ENCODE measurements around the gene IRF7.
"Not testable (repeated sequence)": the region's sequence is repeated elsewhere in the genome, so short reads cannot be mapped to it uniquely, and the experiment has no call there.

IRF7 gene

DNA sequence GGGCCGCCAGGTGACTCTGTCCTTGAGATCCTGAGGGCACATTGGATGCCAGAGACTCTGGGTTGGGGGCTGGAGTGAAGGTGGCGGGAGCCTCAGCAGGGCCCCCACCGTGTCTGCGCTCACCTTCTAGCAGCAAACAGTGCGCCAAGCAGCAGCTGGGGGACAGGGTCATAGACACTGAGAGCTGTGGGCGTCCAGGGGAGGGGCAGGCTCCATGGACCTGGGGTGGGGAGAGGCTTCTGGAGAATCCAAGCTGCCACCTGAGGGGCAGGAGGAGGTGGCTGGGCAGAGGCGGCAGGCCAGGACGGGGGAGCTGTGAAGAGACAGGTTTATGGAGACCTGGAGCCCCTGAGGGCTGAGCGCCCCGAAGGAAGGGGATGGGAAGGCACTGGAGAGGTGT is 31.5 kb downstream of the IRF7 start:
- DNase-seq, result no peak
- Mint-ChIP-seq H3K36me3 (ENCODE audit: insufficient read depth) (peaks cover 75% of the 10 kb centered on the region), H3K27ac (peak overlapping the region; percentile 49 to 69), H3K9me3 (no peaks in the 10 kb centered on the region), H3K4me1 (ENCODE audit: low read depth in 2 of 2) (peaks cover 29 to 41% of the 10 kb centered on the region in 2 donors), H3K4me3 (no peak overlapping the region), H3K27me3 (no peaks in the 10 kb centered on the region)
- ATAC-seq (replicated peaks), result no peak

- H3K4me3 Mint-ChIP-seq, result no peak overlapping the region
- no peaks in the 10 kb centered on the region for H3K9me3 Mint-ChIP-seq
- no peak for DNase-seq
- no peak for ATAC-seq (replicated peaks)
- H3K36me3 Mint-ChIP-seq (ENCODE audit: insufficient read depth), result peaks cover 56% of the 10 kb centered on the region
- H3K4me1 Mint-ChIP-seq (ENCODE audit: low read depth in 2 of 2), result peaks cover 30 to 50% of the 10 kb centered on the region in 2 donors
- no peak overlapping the region for H3K27ac Mint-ChIP-seq
- H3K27me3 Mint-ChIP-seq, result no peaks in the 10 kb centered on the region
Measured at GRCh38 chr11:581752-582151, 34.0 kb downstream of the IRF7 start.

- H3K36me3 Mint-ChIP-seq (ENCODE audit: insufficient read depth), result peaks cover 53% of the 10 kb centered on the region
- peaks cover 29 to 47% of the 10 kb centered on the region in 2 donors for H3K4me1 Mint-ChIP-seq (ENCODE audit: low read depth in 2 of 2)
- ATAC-seq (replicated peaks) (no peak), DNase-seq (no peak)
- H3K4me3 Mint-ChIP-seq, result peak overlapping the region in 1 of 2 donors; percentile 54
- no peak overlapping the region for H3K27ac Mint-ChIP-seq
- H3K27me3 Mint-ChIP-seq, result no peaks in the 10 kb centered on the region
- H3K9me3 Mint-ChIP-seq, result no peaks in the 10 kb centered on the region
Measured at GRCh38 chr11:581342-581741, 34.4 kb downstream of the IRF7 start.

DNA sequence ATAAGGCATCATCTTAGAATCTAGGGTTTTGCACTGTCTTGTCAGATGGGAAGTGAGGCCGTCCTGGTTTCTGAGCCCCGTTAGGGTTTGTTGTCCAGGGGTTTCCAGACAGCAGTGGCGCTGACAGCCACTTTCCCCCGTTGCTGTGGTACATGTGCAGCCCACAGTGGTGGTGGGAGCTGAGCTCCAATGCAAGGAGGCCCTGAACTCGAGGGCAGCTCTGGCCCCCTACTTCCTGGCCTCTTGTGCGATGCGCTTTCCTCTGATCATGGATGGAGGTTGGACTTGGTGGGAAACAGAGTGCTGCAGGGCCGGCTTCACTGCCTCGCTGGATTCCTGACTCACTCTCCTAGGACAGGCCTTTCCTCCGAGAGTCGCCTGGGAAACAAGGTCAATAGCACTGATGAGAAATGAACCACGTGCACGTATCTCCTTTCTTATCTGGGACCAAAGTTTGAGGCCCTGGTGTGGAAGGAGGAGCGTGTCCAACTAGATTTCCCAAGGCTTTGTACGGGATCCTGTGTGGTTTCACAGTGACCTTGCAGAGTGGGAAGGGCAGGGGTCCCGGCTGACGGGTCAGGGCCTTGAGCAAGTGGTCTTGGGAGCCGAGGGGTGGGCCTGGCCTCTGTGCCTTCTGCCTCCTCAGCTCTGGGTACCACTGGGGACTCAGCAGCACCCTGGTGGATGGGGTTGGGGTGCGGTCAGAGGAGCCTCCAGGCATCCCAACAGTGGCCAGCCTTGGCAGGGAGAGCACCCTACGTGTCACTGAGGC is 35.7 kb downstream of the IRF7 start:
- Mint-ChIP-seq H3K9me3 (no peaks in the 10 kb centered on the region), H3K4me3 (peak overlapping the region; percentile 10 to 38), H3K27ac (peak overlapping the region in 1 of 2 donors; percentile 84), H3K27me3 (peaks cover 0 to 5% of the 10 kb centered on the region in 2 donors), H3K36me3 (ENCODE audit: insufficient read depth) (peaks cover 55% of the 10 kb centered on the region), H3K4me1 (ENCODE audit: low read depth in 2 of 2) (peaks cover 27 to 47% of the 10 kb centered on the region in 2 donors)
- ATAC-seq (replicated peaks), result no peak
- DNase-seq, result no peak

GRCh38 chr11:578276-579035 is 37.3 kb downstream of the IRF7 start:
- Mint-ChIP-seq H3K27me3 (peaks cover 0 to 16% of the 10 kb centered on the region in 2 donors), H3K4me1 (ENCODE audit: low read depth in 2 of 2) (peaks cover 33 to 50% of the 10 kb centered on the region in 2 donors), H3K9me3 (no peaks in the 10 kb centered on the region), H3K4me3 (peak overlapping the region; percentile 80 to 82), H3K27ac (peak overlapping the region; percentile 64 to 84), H3K36me3 (ENCODE audit: insufficient read depth) (peaks cover 42% of the 10 kb centered on the region)
- DNase-seq, result no peak
- no peak for ATAC-seq (replicated peaks)

DNA sequence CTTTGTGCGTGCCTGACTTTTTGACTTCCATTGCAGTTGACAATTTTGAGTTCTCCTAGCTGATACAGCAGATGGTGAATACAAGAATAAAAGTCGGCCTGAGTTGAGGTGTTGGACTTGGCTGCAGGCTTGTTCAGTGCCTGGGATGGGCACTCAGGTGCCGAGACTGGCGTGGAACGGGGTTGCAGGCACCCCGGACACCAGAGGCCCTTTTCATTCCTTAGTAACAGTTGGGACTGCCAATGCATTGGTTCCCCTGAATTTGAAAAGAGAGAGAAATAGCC is 38.2 kb downstream of the IRF7 start:
- peaks cover 33 to 50% of the 10 kb centered on the region in 2 donors for H3K4me1 Mint-ChIP-seq (ENCODE audit: low read depth in 2 of 2)
- peaks cover 33% of the 10 kb centered on the region for H3K36me3 Mint-ChIP-seq (ENCODE audit: insufficient read depth)
- H3K9me3 Mint-ChIP-seq, result no peaks in the 10 kb centered on the region
- H3K27me3 Mint-ChIP-seq, result peaks cover 0 to 16% of the 10 kb centered on the region in 2 donors
- ATAC-seq (replicated peaks) (no peak), DNase-seq (no peak)
- peak overlapping the region in 1 of 2 donors; percentile 86 for H3K27ac Mint-ChIP-seq
- H3K4me3 Mint-ChIP-seq, result peak overlapping the region; percentile 80 to 82

DNA sequence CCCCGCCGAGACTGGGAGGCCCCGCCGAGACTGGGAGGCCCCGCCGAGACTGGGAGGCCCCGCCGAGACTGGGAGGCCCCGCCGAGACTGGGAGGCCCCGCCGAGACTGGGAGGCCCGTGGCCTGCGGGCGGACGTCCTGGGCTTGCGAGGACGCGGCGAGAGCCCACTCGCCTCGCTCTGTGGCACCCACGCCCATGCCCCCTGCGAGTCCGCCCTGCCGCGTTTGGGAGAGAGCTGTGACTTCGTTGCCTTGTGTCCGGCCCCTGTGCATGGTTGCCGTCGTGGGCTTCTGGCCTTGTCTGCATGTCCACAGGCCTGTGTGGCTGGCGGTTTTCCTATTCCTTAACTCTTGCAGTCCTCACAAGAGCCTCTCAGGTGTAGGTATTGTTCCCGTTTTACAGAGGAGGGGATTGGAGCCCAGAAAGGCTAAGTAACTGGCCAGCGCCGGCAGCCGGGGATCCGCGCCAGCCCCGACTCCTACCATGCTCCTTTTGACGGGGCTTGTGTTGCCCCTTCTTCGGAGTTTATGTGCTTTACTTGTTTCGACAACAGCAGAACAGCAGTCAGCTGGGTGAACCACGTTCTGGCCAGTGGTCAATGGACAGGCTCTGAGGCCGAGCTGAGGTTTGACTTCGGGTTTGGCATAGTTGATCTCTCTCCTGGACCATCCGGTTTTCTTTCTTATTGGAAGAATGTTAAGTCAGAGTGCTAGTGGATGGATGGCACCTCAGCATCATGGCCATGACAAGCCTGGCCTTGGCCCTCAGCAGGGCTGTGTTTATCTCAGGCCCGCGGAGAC is 38.7 kb downstream of the IRF7 start:
- Mint-ChIP-seq H3K9me3 (no peaks in the 10 kb centered on the region), H3K4me1 (ENCODE audit: low read depth in 2 of 2) (peaks cover 33 to 50% of the 10 kb centered on the region in 2 donors), H3K36me3 (ENCODE audit: insufficient read depth) (peaks cover 27% of the 10 kb centered on the region), H3K27me3 (peaks cover 0 to 16% of the 10 kb centered on the region in 2 donors), H3K27ac (peak overlapping the region in 1 of 2 donors; percentile 86), H3K4me3 (peak overlapping the region; percentile 80 to 82)
- DNase-seq, result no peak
- no peak for ATAC-seq (replicated peaks)

GRCh38 chr11:575996-576768 is 39.6 kb downstream of the IRF7 start, which contains the start of gene PHRF1:
PHRF1 (plus strand) TSS chr11:576470; CDS start chr11:581513, 5,043 bp downstream.
- H3K4me3 Mint-ChIP-seq, result peak within 1 kb of the TSS; percentile 83 to 88
- peaks cover 20% of the 10 kb centered on the region for H3K36me3 Mint-ChIP-seq (ENCODE audit: insufficient read depth)
- H3K9me3 Mint-ChIP-seq, result no peaks in the 10 kb centered on the region
- H3K27ac Mint-ChIP-seq, result peak within 1 kb of the TSS; percentile 90 to 97
- peak; percentile 83 for ATAC-seq (replicated peaks)
- DNase-seq, result peak; percentile 93 to 96 (median 95)
- H3K27me3 Mint-ChIP-seq, result peaks cover 0 to 16% of the 10 kb centered on the region in 2 donors
- H3K4me1 Mint-ChIP-seq (ENCODE audit: low read depth in 2 of 2), result peaks cover 25 to 43% of the 10 kb centered on the region in 2 donors

DNA sequence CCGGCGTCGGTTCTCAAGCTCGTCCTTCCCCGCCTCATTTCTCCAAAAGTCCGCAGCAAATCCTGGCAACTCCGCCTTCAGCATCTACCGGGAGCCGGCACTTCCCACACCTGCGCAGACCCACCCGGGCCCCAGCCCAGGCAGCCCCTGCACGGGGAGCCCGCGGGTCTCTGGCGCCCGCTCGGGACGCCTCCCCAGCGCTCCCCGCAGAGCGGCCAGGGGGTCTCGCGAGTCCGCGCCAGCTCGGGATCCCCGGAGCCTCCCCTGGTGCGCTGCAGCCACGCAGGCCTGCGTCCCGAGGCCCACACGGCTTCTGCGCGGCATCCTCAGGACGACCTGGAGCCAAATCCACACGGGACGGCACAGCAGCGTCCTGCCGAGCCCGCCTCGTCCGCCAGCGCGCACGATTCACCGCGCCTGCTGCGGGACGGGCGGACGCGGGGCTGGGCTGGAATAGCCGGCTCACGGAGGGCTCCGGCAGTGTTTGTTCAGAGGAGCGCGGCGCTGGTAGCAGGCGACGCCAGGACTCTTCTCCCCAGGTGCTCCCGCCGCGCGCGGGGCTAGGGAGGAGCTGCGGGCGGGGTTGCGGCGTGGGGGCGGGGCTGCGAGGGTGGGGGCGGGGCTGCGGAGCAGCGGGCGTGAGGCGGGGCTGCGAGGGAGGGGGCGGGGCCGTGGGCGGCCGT is 40.3 kb downstream of the IRF7 start:
- H3K27ac Mint-ChIP-seq, result peak overlapping the region; percentile 90 to 97
- H3K36me3 Mint-ChIP-seq (ENCODE audit: insufficient read depth), result peaks cover 22% of the 10 kb centered on the region
- H3K9me3 Mint-ChIP-seq, result no peaks in the 10 kb centered on the region
- H3K27me3 Mint-ChIP-seq, result peaks cover 0 to 16% of the 10 kb centered on the region in 2 donors
- ATAC-seq (replicated peaks), result peak; percentile 46
- H3K4me3 Mint-ChIP-seq, result peak overlapping the region; percentile 83 to 88
- DNase-seq, result no peak
- H3K4me1 Mint-ChIP-seq (ENCODE audit: low read depth in 2 of 2), result peaks cover 22 to 41% of the 10 kb centered on the region in 2 donors

- no peak for DNase-seq
Measured at GRCh38 chr11:574632-575312, 41.0 kb downstream of the IRF7 start.

DNA sequence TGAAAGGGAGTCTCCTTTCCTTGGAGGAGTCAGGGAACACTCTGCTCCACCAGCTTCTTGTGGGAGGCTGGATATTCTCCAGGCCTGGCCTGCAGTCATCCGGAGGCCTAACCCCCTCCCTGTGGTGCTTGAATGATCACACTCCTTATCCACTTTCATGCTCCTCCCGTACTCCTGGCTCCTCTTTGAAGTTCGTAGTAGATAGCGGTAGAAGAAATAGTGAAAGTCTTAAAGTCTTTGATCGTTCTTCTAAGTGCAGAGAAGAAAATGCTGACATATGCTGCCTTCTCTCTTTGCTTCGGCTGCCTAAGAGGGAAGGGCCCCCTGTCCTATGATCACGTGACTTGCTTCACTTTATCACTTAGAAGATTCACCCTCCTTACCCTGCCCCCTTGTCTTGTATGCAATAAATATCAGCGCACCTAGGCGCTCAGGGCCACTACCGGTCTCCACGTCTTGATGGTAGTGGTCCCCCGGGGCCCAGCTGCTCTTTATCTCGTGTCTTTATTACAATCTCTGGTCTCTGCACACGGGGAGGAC is 41.6 kb downstream of the IRF7 start:
- Mint-ChIP-seq H3K27me3 (peaks cover 0 to 16% of the 10 kb centered on the region in 2 donors), H3K4me1 (ENCODE audit: low read depth in 2 of 2) (peaks cover 18 to 28% of the 10 kb centered on the region in 2 donors), H3K4me3 (peak overlapping the region; percentile 29 to 88), H3K36me3 (ENCODE audit: insufficient read depth) (peaks cover 20% of the 10 kb centered on the region)
- not testable (repeated sequence) for DNase-seq; H3K27ac Mint-ChIP-seq; H3K9me3 Mint-ChIP-seq; ATAC-seq (replicated peaks)

More at GRCh38 chr11:574632-575312, 41.0 kb downstream of the IRF7 start:
- Mint-ChIP-seq H3K9me3 (no peaks in the 10 kb centered on the region), H3K4me3 (peak overlapping the region; percentile 83 to 88), H3K4me1 (ENCODE audit: low read depth in 2 of 2) (peaks cover 18 to 35% of the 10 kb centered on the region in 2 donors), H3K36me3 (ENCODE audit: insufficient read depth) (peaks cover 23% of the 10 kb centered on the region), H3K27ac (peak overlapping the region in 1 of 2 donors; percentile 59), H3K27me3 (peaks cover 0 to 16% of the 10 kb centered on the region in 2 donors)
- no peak for ATAC-seq (replicated peaks)
